HG03135 (cell line): ENCODE results near the gene ZCCHC24.
A peak's percentile ranks its signal among the peaks of the same experiment; 100 is the strongest.
"Not testable (repeated sequence)": the region's sequence is repeated elsewhere in the genome, so short reads cannot be mapped to it uniquely, and the experiment has no call there.

Experiments
- ATAC-seq: cut with Tn5 transposase; IDR thresholded peaks from one replicate; pipeline ENCODE4 v1.9.1; 2021; ENCODE audit warnings: mild to moderate bottlenecking, moderate library complexity; ENCODE audit not compliant: unreplicated experiment

Gene ZCCHC24

GRCh38 chr10:79350407-79351154, 94.8 kb downstream of the ZCCHC24 start:
- ATAC-seq, result no peak

- ATAC-seq, result no peak
Observed at GRCh38 chr10:79349766-79350406, 95.5 kb downstream of the ZCCHC24 start.

- ATAC-seq, result no peak
Observed at GRCh38 chr10:79349072-79349491, 96.3 kb downstream of the ZCCHC24 start.

- no peak for ATAC-seq
Observed at GRCh38 chr10:79348640-79348988, 96.8 kb downstream of the ZCCHC24 start.

- peak; percentile 61 for ATAC-seq
Observed at GRCh38 chr10:79347894-79348639, 97.4 kb downstream of the ZCCHC24 start.

- ATAC-seq, result peak; percentile 72
Observed at GRCh38 chr10:79347226-79347893, 98.1 kb downstream of the ZCCHC24 start, which contains the start of gene PPIF. Gene PPIF, plus strand, starts transcription at chr10:79347469. Its CDS starts 80 bp downstream, at chr10:79347549.

- ATAC-seq, result no peak
Observed at GRCh38 chr10:79346388-79347225, 98.8 kb downstream of the ZCCHC24 start.

GRCh38 chr10:79346012-79346340, 99.4 kb downstream of the ZCCHC24 start:
- no peak for ATAC-seq

GRCh38 chr10:79345241-79346011, 100.0 kb downstream of the ZCCHC24 start:
- ATAC-seq, result no peak

GRCh38 chr10:79344502-79345195, 100.8 kb downstream of the ZCCHC24 start:
- ATAC-seq, result no peak

- no peak for ATAC-seq
Observed at GRCh38 chr10:79342811-79343561, 102.4 kb downstream of the ZCCHC24 start.

GRCh38 chr10:79342295-79342761, 103.1 kb downstream of the ZCCHC24 start:
- no peak for ATAC-seq

- ATAC-seq, result no peak
Observed at GRCh38 chr10:79340646-79341244, 104.7 kb downstream of the ZCCHC24 start.

GRCh38 chr10:79339266-79339665, 106.2 kb downstream of the ZCCHC24 start:
- ATAC-seq, result no peak

GRCh38 chr10:79337783-79338469, 107.5 kb downstream of the ZCCHC24 start:
- ATAC-seq, result not testable (repeated sequence)

- no peak for ATAC-seq
Observed at GRCh38 chr10:79336739-79337138, 108.7 kb downstream of the ZCCHC24 start.

GRCh38 chr10:79336276-79336675, 109.1 kb downstream of the ZCCHC24 start:
- ATAC-seq, result no peak
